Measurements from ENCODE around the gene SERINC5. TPM values are rescaled to one million over a fixed set of nuclear protein-coding genes. Genes with fewer than 3 reads are reported as not detected.

SERINC5 gene
- total and polyA plus RNA-seq, 2 donors (not counting 3 experiments of a cell fraction or from before 2014, with no cell fraction given) = 3.2 to 10.1 TPM

DNA sequence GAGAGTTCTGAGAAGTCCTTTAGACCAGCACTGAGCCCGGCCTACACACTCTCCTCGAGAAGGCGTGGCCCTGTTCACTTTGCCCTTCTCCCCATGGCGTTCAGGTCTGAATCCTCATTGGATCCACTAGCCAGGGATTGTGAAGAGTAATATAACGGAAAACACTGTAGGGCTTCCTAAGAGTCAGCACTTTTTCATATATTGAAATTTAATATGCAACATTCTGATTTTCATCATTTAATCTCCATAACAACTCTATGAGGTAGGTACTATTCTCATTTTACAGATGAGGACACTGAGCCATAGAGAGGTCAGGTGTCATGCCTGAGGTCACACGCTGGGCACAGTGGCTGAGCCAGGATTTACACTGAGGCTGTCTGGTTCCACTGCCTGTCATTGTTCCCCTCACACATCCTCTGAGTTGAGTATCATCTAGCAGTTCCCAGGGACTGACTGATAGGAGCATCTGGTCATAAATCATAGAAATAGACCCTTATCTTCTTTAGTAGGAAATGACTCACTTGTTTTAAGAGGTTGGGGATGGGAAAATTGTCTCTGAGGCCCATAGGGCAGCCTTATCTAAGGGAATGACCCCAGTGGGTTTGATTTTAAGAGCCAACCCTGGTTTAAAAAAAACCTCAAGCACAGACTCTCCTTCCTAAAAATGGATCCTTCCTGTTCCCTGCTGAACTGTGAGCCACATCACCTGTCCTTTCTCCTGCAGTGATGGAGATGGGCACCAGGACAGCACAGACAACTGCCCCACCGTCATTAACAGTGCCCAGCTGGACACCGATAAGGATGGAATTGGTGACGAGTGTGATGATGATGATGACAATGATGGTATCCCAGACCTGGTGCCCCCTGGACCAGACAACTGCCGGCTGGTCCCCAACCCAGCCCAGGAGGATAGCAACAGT lies 179.5 kb downstream of the SERINC5 start:
- Histone ChIP-seq H3K4me1 (ENCODE audit: control insufficient read depth, extremely low read depth, insufficient read depth, low read length) (no peaks in the 10 kb centered on the region), H2AFZ (ENCODE audit: low read depth, low read length) (no peak overlapping the region), H3K4me2 (ENCODE audit: insufficient read depth, low read length) (no peak overlapping the region), H3K9me1 (replicated peaks; ENCODE audit: control insufficient read depth, extremely low read depth, insufficient read depth, low read length) (no peaks in the 10 kb centered on the region), H3K4me3 (replicated peaks in 1 of 3; ENCODE audit: insufficient read depth in 1 of 3, low read depth in 1 of 3, low read length in 3 of 3) (no peak overlapping the region), H3K9ac (replicated peaks; ENCODE audit: extremely low read depth, insufficient read depth, low read length) (no peak overlapping the region), H4K20me1 (replicated peaks; ENCODE audit: control insufficient read depth, extremely low read depth, insufficient read depth, low read length) (no peaks in the 10 kb centered on the region), H3K27ac (ENCODE audit: insufficient read depth, low read depth, low read length) (no peak overlapping the region), H3K79me2 (ENCODE audit: control insufficient read depth, insufficient read depth, low read length) (no peaks in the 10 kb centered on the region), H3K9me3 (replicated peaks; ENCODE audit: control insufficient read depth, insufficient read depth, low read length) (no peaks in the 10 kb centered on the region), H3K27me3 (ENCODE audit: control insufficient read depth in 2 of 2, insufficient read depth in 2 of 2, low read length in 2 of 2) (no peaks in the 10 kb centered on the region), H3K36me3 (ENCODE audit: control insufficient read depth in 2 of 2, extremely low read depth in 1 of 2, insufficient read depth in 2 of 2, low read length in 2 of 2) (no peaks in the 10 kb centered on the region)
- TF ChIP-seq POLR2AphosphoS5 (IDR thresholded peaks at IDR 0.05; ENCODE audit: insufficient read depth, low read depth, low read length) (no peak), FOS (IDR thresholded peaks at IDR 0.05; ENCODE audit: borderline replicate concordance, insufficient read depth, low read length) (no peak), MYC (IDR thresholded peaks at IDR 0.05; ENCODE audit: low read depth, low read length) (no peak), EZH2 (IDR thresholded peaks at IDR 0.05; ENCODE audit: borderline replicate concordance, low read depth, low read length, severe bottlenecking) (no peak), POLR2A (IDR thresholded peaks at IDR 0.05; ENCODE audit: low read depth, low read length) (no peak), GATA2 (IDR thresholded peaks at IDR 0.05; ENCODE audit: insufficient read depth, insufficient read length, low read depth, low read length) (no peak), JUN (IDR thresholded peaks at IDR 0.05; ENCODE audit: borderline replicate concordance, insufficient read depth, insufficient read length, low read depth) (no peak)
- TF ChIP-seq, protein P1, sequence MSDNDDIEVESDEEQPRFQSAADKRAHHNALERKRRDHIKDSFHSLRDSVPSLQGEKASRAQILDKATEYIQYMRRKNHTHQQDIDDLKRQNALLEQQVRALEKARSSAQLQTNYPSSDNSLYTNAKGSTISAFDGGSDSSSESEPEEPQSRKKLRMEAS (IDR thresholded peaks at IDR 0.05; ENCODE audit: insufficient read depth, insufficient read length) = no peak
- TF ChIP-seq, protein P2, sequence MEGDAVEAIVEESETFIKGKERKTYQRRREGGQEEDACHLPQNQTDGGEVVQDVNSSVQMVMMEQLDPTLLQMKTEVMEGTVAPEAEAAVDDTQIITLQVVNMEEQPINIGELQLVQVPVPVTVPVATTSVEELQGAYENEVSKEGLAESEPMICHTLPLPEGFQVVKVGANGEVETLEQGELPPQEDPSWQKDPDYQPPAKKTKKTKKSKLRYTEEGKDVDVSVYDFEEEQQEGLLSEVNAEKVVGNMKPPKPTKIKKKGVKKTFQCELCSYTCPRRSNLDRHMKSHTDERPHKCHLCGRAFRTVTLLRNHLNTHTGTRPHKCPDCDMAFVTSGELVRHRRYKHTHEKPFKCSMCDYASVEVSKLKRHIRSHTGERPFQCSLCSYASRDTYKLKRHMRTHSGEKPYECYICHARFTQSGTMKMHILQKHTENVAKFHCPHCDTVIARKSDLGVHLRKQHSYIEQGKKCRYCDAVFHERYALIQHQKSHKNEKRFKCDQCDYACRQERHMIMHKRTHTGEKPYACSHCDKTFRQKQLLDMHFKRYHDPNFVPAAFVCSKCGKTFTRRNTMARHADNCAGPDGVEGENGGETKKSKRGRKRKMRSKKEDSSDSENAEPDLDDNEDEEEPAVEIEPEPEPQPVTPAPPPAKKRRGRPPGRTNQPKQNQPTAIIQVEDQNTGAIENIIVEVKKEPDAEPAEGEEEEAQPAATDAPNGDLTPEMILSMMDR (IDR thresholded peaks at IDR 0.05; ENCODE audit: extremely low read depth in 1 of 2, insufficient read depth in 1 of 2, low read depth in 1 of 2, low read length in 2 of 2) = no peak
- DNase-seq (ENCODE audit: low read depth, low spot score) (no peak), FAIRE-seq (no peak)
- CTCF ChIA-PET = interaction anchor here (1.1 kb wide), 1 partner anchor 16 kb away, joined by 5 read pairs; no protein-coding TSS in a partner anchor
- intact Hi-C loops (cut with micrococcal nuclease) = no loop called here
- no TSS peak for BruUV-seq (replicated peaks)
- dilution Hi-C loops (cut with MboI; ENCODE audit: extremely low pct_ligation_motif_present, low sequenced_read_pairs) = no loop called here
- POLR2A ChIA-PET = no interaction called here

Data from endothelial cell of umbilical vein (primary cell).